Keratinocyte (primary cell): ENCODE results near the gene ERCC6L2.

Source experiments
- CTCF ChIP-seq, 3 experiments: IDR thresholded peaks in 1 of 3; conservative IDR thresholded peaks in 1 of 3; optimal IDR thresholded peaks in 1 of 3; 2 replicates in 2 of 3; 3 replicates in 1 of 3; pipeline versions ENCODE3 to v1.5.1; 2011; ENCODE audit warnings: low read length in 3 of 3, mild to moderate bottlenecking in 3 of 3, moderate library complexity in 2 of 3, control low read depth in 1 of 3, inconsistent platforms in 1 of 3; ENCODE audit not compliant: insufficient read depth in 2 of 3; ENCODE audit errors: extremely low read depth in 1 of 3
- EZH2 ChIP-seq: IDR thresholded peaks from one replicate; pipeline ENCODE4 v1.6.1; 2012; ENCODE audit warnings: inconsistent platforms, mild to moderate bottlenecking, low read length, moderate library complexity

GRCh38 chr9:96006296-96006879 is 130.9 kb downstream of the ERCC6L2 start:
- TF ChIP-seq CTCF (optimal IDR thresholded peaks at IDR 0.05 in 1 of 3, IDR thresholded peaks at IDR 0.05 in 1 of 3, conservative IDR thresholded peaks at IDR 0.05 in 1 of 3; ENCODE audit: extremely low read depth in 1 of 3, insufficient read depth in 2 of 3, low read length in 3 of 3) (no peak), EZH2 (no peak)
